Fibroblast of skin of left biceps (primary cell): ENCODE data around the gene WBP1L.
"Not testable (repeated sequence)": the region's sequence is repeated elsewhere in the genome, so short reads cannot be mapped to it uniquely, and the experiment has no call there.

ENCODE experiments used
- DNase-seq, 2 experiments: peaks; one replicate each; pipeline ENCODE4 v3.0.0-alpha.2; 2013; ENCODE audit warnings: low read depth in 2 of 2

The WBP1L gene

GRCh38 chr10:102838276-102838927 lies 94.7 kb downstream of the WBP1L start:
- DNase-seq, result not testable (repeated sequence)

GRCh38 chr10:102841827-102842345 lies 98.1 kb downstream of the WBP1L start:
- DNase-seq, result no peak

GRCh38 chr10:102843139-102843538 lies 99.4 kb downstream of the WBP1L start:
- DNase-seq, result not testable (repeated sequence)

GRCh38 chr10:102844190-102844776 lies 100.5 kb downstream of the WBP1L start:
- DNase-seq, result not testable (repeated sequence)

GRCh38 chr10:102845352-102845902 lies 101.7 kb downstream of the WBP1L start:
- no peak for DNase-seq

GRCh38 chr10:102850025-102850518 lies 106.3 kb downstream of the WBP1L start:
- no peak for DNase-seq

- DNase-seq, result not testable (repeated sequence)
Observed at GRCh38 chr10:102853237-102853636, 109.5 kb downstream of the WBP1L start.

GRCh38 chr10:102855731-102856436 lies 112.1 kb downstream of the WBP1L start:
- DNase-seq, result peak; percentile 97

- no peak for DNase-seq
Observed at GRCh38 chr10:102856758-102857424, 113.1 kb downstream of the WBP1L start.

GRCh38 chr10:102859911-102860310 lies 116.2 kb downstream of the WBP1L start:
- no peak for DNase-seq

- DNase-seq, result no peak
Observed at GRCh38 chr10:102863660-102864059, 119.9 kb downstream of the WBP1L start.

- no peak for DNase-seq
Observed at GRCh38 chr10:102865620-102866019, 121.9 kb downstream of the WBP1L start.
